GM19240 (cell line): ENCODE results near the gene SHOC1.
"Not testable (repeated sequence)": the region's sequence is repeated elsewhere in the genome, so short reads cannot be mapped to it uniquely, and the experiment has no call there.

ENCODE experiments used
- DNase-seq: peaks from one replicate; pipeline ENCODE4 v3.0.0; 2011; ENCODE audit warnings: low spot score; ENCODE audit not compliant: insufficient read length

SHOC1 gene

DNA sequence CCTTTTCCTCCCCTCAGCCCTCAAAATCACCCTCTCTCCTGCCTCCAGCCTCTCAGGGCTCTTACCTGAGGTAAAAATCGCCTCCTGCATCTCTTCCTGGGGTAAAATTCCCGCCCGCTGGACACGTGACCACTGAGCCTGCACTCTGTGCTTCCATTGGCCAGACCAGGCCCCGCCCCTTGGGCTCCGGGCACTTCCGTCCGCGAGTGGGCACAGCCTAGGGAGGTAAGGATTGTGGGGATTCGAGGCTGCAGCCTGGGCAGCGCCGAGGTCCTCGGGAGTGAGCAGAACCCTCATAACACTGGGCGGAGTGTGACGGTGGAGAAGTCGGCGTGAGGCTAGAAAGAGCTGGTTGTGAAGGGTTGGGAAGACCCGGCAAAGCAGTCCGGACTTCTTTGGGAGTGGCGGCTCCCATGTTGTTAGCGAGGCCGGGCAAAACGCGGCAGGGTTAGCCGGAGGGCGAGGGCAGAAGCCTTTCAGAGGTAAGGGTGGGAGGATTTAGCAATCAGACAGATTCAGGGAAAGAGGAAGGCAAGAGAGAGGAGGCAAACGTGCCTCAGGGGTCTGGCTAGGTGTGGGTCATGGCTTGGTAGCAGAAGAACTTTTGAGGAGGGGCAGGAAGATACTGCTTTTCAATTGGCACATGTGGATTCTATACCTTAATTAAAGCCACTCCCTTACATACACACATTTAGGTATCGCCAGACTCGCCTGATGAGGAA is at the start of gene SHOC1:
Gene SHOC1, minus strand, starts transcription at position 103 of the 722 bp plus-strand sequence. CDS start 3,519 bp downstream, outside the sequence.
- no peak for DNase-seq

DNA sequence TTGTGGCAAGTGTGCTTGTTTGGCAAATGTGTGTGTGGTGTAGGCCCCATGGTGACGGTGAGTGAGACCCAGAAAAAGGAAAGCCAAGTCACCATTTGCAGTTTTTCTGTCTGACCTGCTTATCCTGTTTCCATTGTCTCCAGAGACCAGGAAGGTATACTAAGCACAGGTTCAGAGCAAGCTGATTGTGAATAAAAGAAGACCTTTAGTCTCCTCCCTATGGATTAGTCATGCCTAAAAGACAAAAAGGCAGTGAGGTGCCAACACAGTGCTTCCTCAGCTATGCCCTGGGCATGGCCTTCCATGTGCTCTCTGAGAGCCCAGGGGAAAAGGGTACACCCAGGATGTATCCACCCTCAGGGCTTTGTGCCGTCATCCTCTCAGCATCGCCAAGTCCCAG is 49.2 kb upstream of the SHOC1 start:
- no peak for DNase-seq

DNA sequence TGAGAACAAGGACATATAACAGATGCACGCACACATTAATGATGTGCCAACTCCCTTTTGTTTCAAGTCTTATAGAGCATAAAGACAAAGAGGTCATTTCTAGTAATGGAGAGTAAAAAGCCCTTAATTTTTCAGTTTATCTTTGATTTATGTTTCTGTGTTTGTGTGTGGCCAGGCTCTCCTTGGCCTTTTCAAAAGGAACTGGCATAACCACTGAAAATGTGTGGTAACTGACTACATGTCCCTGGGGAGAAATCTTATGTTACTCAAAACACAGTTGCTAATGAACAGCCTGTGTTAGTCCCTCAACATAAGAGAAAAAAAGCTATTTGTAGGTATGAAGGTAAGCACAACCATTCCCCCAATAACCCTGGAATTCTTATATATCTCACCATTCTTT is 47.6 kb upstream of the SHOC1 start:
- no peak for DNase-seq

DNA sequence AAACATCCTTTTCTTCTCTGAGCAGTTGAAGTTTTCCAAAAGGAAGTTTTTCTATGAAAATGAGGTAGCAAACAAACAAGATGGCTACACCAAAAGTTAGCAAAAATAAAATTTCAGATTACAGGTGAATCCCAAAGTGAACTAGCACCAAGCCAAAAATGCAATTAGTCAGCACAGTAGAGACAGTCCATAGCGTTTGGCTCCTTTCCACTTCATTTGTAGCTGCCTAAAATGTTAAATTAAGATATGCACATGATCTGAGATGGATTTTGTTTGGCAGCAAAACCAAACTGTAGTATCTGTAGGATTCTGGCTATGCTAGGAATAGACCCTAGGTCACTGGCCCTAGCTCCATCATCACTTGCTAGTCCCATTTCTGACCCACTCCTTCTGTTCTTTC is 45.7 kb upstream of the SHOC1 start:
- DNase-seq, result no peak

DNA sequence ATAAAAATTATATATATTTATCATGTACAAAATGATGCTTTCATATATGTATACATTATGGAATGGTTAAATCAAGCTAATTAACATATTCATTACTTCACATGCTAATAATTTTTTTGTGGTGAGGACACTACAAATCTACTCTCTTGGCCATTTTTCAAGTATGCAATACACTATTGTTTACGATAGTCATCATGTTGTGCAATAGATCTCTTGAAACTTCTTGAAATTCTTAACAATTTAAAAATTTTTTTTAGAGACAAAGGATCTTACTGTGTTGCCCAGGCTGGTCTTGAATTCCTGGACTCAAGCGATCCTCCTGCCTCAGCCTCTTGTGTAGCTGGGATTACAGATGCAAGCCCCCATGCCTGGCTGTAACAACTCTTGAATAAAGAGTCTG is 45.2 kb upstream of the SHOC1 start:
- DNase-seq, result no peak

DNA sequence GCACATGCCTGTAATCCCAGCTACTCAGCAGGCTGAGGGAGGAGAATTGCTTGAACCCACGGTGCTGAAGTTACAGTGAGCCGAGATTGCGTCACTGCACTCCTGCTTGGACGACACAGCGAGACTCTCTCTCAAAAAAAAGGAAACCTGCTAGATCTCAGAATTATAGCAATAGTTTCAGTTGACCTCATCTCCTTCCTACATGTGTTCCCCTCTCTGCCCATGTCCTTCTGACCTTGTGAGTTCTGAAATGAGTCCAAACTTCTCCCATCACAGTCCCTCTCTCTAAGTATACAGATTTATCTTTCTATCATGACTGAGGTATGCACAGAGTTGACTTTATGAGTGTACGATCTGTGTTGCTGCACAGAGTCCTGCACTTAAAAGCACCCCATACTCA is 44.6 kb upstream of the SHOC1 start:
- peak; percentile 14 for DNase-seq

DNA sequence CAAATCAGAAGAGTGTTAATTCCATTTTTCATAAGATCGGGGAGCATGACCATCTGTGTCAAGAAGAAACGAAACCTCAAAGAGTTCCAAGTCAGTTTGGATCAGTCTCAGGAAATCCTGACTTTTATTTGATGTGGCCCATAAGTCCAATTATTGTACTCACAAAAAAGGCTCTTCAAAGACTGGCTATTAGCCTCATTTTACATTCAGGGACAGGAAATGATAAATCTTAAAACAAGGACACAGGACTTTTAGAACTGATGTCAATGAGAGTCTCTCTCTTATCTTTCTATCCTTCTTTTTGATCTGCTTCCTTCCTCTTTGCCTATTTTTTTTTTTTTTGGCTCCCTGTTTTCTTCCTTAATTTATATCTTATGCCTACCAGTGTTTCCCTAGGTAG is 43.7 kb upstream of the SHOC1 start:
- no peak for DNase-seq

DNA sequence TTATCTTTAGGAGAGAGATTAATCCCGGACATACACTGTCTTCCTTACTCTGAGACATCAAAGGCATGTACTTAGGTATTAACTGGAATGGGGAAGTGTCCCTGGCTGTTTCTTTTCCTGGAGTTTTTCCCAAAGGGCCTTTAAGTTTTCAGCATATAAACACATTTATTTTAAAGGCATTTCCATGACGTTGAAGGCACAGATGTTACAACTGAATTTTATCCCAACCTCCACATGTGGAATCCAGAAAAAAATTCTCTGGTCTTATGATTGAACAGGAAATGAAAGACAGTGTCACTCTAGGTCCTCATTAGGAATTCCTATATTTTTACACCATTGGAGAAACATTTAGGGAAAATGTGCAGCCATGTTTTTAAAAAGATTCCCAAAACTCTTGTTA is 41.6 kb upstream of the SHOC1 start:
- DNase-seq, result no peak

DNA sequence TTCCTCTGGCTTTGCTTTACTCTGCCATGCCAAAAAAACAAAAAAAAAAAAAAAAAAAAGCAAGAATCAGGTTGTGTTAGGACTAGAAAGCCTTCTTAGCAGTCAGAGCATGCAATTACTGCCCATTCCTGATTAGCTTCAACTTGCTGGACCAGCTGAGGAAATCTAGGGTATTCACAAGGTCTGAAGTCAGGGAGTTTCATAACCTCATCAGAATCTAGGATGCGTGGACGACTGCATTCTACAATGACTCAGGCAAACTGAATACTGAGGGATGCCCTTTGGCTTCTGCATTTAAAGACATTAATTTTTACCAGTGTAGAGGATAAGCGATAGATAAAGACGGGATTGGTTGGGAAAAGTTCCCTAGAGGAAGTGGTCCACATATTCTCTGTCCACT is 39.2 kb upstream of the SHOC1 start:
- DNase-seq, result no peak

DNA sequence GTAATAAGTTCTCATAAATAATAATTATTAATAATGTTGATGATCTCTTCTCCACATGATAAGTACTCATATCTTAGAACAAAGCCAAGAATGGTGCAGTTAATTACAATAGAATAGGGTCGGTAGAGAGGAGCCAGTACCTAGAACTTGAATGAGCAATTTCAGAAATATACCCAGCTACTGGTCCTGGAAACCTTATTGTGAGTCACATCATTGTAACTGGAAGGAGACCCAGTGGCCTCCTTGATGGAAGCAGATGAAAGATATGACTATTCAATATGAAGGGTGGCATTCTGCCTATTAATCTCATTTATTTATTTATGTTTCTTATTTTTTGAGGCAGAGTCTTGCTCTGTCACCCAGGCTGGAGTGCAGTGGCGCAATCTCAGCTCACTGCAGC is 37.7 kb upstream of the SHOC1 start:
- DNase-seq, result no peak

DNA sequence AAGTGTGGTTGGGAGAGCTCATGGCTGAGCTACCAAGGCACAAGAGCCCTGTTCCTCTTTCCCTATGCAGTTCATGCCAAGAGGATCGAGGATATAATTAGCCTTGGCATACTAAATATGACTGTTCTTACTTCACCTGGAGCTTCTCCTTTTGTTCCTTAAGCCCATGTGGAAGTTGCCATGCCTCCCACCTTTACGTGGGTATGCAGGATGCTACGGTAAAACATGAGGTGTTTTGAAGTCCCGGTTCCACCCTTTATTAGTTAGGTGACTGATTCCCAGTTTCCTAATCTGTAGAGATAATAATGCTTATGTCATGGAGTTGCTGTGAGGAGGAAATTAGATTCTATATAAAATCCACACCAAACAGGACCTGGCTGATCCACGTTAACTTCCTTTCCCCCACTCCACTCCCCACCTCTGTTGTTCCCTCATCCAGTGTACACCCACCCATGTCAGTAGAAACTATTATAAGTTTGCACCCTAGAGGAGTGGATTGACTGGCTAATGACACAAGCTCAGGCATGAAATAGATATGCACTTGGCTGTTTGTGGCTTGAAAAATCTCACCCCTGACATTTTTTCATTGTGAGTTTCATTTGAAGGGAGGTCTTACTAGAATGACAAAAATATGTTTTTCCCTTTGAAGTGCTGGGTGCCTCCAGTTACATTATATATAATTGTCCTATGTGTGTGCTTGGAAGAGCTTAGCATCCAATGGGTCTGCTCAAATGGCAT is 36.8 kb upstream of the SHOC1 start:
- no peak for DNase-seq

DNA sequence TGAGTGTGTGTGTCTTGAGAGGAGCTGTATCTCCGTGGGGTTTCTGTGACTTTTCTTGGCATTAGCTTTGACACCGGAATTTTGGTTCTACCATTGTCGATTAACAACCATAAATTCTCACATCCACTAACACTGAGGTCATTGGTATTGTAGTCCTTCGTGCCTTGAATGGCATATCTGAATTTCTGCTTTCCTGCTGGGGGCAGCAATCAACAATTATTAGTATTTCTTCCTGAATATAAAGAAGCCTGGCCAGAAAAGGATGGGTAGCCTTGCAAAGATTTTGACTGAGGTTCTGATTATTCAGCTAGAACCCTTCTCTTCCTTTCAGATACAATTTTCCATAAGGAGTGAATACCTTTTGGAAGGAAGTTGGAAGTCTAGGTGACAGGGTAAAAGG is 33.5 kb upstream of the SHOC1 start:
- DNase-seq, result no peak

DNA sequence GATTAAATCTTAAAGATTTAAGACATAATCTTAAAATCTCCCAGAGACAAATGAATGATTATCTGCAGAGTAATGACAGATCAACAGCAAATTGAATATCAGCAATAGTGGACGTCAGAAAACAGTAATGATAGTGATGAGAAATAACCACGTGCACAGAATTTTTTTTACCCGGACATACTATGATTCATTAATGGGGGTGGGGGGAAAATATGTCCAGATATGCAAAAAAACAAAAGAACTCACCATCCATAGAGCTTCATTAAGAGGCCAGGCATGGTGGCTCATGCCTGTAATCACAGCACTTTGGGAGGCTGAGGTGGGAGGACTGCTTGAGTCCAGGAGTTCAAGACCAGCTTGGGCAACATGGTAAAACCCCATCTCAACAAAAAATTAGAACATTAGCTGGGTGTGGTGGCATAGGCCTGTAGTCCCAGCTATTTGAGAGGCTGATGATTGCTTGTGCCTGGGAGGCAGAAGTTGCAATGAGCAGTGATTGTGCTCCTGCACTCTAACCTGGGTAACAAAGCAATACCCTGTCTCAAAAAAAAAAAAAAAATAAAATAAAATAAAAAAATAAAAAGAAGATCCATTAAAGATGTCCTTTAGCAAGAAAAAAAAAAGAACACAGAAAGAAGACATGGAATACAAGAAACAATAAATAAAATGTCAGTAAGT is 30.9 kb upstream of the SHOC1 start:
- no peak for DNase-seq

DNA sequence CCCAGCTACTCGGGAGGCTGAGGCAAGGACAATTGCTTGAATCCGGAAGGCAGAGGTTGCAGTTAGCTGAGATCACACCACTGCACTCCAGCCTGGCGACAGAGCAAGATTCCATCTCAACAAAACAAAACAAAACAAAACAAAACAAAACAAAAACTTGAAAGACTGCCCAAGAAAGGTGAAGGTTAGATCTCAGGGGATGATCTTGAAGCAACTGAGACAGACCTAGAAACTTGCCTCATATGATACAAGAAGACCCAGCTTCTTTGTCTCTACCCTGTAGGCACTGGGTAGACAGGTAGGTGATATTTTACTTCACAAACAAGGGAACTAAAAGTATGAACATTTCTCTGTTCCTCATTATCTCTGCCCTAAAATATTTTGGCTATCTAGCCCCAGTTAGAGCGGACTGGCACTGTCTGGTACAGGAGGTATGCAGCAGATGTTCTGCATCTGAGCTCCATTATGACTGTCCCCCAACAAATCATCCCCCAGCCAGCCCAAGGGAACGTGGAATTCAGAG is 26.3 kb upstream of the SHOC1 start:
- DNase-seq, result no peak

DNA sequence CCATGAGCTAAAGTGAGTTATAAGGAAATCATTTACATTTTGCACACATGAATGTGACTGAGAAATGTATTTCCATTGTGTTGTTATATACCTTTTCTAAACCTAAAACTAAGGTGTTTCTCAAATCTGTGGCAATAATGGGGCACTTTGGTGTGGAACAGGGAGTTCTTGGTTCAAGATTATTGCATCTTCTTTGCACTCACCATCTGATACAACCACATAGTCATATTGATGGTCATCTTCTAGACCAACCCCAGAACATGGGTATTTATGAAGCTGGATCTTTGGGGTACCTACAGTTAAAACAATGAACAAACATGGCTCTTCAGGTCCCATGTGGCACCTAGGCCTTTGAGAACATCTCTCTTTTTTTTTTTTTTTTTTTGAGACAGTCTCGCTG is 24.6 kb upstream of the SHOC1 start:
- no peak for DNase-seq

DNA sequence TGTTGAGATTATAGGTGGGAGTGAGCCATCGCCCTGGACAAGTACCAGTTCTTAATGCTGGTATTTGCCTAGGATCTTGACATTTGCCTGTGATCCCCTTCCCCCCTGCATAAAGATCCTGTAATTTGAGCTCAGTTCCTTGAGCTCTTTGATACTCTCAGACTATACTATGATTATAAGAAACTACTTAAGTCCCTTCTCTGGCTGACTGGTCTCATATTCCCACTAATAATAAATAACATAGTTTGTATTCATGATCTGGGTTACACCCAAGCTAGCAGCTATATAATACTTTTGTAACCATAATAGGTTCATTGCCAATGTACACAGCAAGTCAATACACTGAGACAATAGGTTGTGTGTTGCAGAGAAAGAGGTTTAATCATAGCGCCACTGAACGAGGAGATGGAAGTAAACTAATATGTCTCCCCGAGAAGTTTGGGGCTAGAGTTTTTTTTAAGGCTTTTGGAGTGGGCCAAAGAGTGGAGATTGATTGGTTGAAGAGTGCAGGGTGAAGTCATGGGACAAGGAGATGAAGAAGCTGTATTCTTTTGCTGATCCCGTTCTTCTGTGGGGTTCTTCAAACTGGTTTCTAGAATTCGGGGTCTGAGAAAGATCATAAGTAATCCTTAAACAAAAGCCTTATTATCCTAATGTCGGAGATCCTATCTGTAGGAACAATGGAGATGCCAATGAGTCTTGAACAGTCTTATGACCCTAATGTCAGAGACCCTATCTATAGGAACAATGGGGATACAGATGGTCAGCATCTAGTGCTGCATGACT is 20.7 kb upstream of the SHOC1 start:
- DNase-seq, result no peak

DNA sequence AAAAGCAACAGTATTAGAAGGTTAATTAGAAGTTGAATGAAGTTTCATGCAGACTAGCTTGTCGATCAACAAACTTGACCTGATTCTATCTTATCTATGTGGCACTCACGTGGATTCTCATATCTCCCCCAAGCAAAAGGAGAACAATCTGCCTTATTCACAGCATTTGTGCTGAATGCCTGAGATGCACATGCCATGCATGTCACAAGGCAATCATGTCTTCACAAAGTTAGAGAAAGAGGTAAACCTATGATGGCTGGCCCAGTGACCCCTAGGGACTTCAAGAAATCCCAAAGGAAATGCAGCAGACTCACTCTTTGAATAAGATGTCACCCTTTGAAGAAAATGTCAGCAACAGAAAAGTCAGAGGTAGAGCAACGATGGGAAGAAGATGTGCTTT is 17.6 kb upstream of the SHOC1 start:
- no peak for DNase-seq

DNA sequence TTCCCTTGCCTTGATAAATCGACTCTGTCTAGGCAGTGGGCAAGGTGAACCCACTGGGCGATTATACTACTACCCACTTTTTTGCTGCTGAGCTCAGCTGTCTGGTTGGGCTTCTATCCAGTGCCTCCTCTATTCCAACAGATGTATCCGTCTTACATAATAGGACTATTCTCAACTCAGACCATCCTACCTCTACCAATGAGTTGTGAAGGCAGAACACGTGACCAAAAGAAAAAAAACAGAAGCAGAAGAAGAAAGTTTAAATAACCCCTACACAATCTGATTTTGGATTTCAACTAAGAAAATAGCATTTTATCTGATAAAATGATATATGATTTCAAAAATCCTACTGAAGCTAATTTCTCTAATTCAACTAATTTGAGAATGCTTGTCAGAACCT is 16.2 kb upstream of the SHOC1 start:
- DNase-seq, result no peak

DNA sequence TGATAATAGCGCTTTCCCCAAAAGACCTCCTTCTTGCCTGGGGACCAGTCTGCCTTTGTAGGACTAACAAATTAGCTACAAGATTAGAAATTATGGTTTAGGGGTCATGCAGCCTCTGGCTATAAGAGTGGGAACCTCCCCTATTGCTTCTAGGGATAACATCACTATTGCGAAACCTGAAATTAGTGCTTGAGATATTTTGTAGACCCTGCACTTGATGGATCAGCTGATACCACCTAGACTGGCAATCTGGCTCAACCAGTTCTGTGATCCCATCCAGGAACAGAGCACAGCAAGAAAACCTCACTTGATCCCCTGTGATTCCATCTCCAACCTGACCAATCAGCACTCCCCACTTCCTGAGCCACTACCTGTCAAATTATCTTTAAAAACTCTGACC is 15.7 kb upstream of the SHOC1 start:
- not testable (repeated sequence) for DNase-seq

DNA sequence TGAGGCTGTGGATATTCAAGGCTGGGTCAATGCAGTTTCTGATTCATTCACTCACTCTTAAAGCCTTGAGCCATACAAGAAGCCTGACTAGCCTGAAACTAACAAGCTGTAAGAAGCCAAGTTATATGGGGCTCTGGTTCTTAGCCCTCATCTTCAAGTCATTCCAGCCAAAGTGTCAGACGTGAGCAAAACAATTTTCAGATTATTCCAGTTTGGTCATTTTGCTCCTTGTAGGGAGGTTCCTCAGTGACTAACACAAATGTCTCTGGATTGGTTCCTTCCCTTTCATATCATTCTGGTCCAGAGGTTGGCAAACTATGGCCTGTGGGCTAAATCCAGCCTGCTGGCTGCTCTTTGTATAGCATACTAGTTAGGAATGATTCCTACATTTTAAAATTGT is 12.5 kb upstream of the SHOC1 start:
- DNase-seq, result no peak

DNA sequence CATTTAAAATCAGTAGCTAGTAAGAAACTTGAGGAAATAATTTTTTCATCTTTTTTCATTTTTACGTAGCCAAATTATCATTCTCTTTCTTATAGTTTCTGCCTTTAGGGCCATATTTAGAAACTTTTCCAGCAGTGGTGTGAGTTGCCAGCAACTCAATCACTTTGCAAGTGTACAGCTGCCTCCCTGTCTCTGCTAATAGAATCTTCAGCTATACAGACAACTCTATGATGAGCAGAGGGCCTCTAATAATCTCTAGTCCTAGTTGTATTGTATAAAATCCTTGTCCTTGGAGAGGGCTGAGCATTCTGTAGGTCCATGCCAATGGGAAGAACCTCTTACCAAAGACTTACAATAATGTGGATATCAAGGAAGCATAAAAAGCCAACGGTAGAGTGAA is 11.5 kb upstream of the SHOC1 start:
- DNase-seq, result no peak

DNA sequence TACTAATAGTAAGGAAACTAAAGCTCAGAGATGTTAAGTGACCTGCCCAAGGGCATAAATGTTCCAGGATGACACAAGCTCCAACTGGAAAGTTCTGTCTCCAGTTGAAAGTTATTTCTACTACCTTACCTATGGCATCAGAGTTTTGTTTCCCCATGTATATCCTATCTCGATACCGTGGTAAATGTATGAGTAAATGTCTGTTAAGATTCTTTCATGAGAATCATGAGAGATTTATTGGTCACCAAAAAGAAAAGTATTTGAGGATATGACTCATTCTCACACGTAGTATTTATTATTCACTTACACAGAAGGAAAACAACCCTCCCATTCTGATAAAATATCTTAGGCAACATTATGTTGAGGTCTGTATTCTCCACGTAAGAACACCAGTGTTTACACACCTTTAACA is 11.1 kb upstream of the SHOC1 start:
- DNase-seq, result no peak
